Uterus (tissue), 4 donors: ENCODE data around the gene MYO1A. TPM values are rescaled to one million over a fixed set of nuclear protein-coding genes. Genes with fewer than 3 reads are reported as not detected.
"Not testable (repeated sequence)": the region's sequence is repeated elsewhere in the genome, so short reads cannot be mapped to it uniquely, and the experiment has no call there.

Experiments
- DNase-seq, 2 donors: peaks; one replicate each; pipeline ENCODE4 v3.0.0-alpha.2; 2019 to 2020
- H3K27ac ChIP-seq, 2 donors: fragments of 200-600 bp; sonication (generic); 1 replicate in 1 of 2; 2 replicates in 1 of 2; pipeline ENCODE4 v1.5.1; 2016 to 2018
- H3K27me3 ChIP-seq, 2 donors: fragments of 200-600 bp; sonication (generic); one replicate each; pipeline ENCODE4 v1.5.1; 2018 to 2019; ENCODE audit warnings: control low read depth in 1 of 2
- H3K36me3 ChIP-seq, 2 donors: fragments of 200-600 bp; sonication (generic); one replicate each; pipeline ENCODE4 v1.5.1; 2019; ENCODE audit warnings: control low read depth in 1 of 2
- H3K4me1 ChIP-seq, 2 donors: fragments of 200-600 bp; sonication (generic); one replicate each; pipeline ENCODE4 v1.5.1; 2018 to 2019; ENCODE audit warnings: control low read depth in 1 of 2
- H3K4me3 ChIP-seq, 2 donors: fragments of 200-600 bp; sonication (generic); 1 replicate in 1 of 2; 2 replicates in 1 of 2; pipeline ENCODE4 v1.5.1; 2018 to 2019; ENCODE audit warnings: mild to moderate bottlenecking in 1 of 2
- H3K9me3 ChIP-seq, 2 donors: fragments of 200-600 bp; sonication (generic); one replicate each; pipeline ENCODE4 v1.5.1; 2019; ENCODE audit warnings: control low read depth in 1 of 2
- CTCF ChIP-seq, 4 experiments: fragments of 200-600 bp in 2 of 4; fragments of 450-650 bp in 2 of 4; sonication (generic) in 2 of 4; IDR thresholded peaks; one replicate each; pipeline ENCODE4 v1.5.1; 2016 to 2019; ENCODE audit warnings: antibody characterized with exemption in 4 of 4, mild to moderate bottlenecking in 2 of 4, moderate library complexity in 1 of 4
- POLR2A ChIP-seq, 2 donors: fragments of 450-650 bp; IDR thresholded peaks; one replicate each; pipeline ENCODE4 v1.6.1; 2016; ENCODE audit warnings: antibody characterized with exemption in 2 of 2, mild to moderate bottlenecking in 1 of 2, moderate library complexity in 1 of 2
- intact Hi-C: fragments of 100-400 bp; cut with DNase I; formaldehyde crosslinking; loops from one replicate; pipeline ENCODE4 v1.15.1; 2023; ENCODE audit warnings: low total_unique reads
- total RNA-seq, 4 donors: library from RNA; depleted of rRNA in 3 of 4; stranded (reverse); fragments of >200 nt in 3 of 4; gene quantifications; one replicate each; pipeline versions ENCODE4 v1.1.0 to v1.2.4, GENCODE V29; 2014 to 2023
- donor health status: DM: yes; HTN: yes; CAD: no.

The MYO1A gene
- total RNA-seq, 4 donors from 2014 or later, result 0.59 to 1.3 TPM; not detected in 2

DNA sequence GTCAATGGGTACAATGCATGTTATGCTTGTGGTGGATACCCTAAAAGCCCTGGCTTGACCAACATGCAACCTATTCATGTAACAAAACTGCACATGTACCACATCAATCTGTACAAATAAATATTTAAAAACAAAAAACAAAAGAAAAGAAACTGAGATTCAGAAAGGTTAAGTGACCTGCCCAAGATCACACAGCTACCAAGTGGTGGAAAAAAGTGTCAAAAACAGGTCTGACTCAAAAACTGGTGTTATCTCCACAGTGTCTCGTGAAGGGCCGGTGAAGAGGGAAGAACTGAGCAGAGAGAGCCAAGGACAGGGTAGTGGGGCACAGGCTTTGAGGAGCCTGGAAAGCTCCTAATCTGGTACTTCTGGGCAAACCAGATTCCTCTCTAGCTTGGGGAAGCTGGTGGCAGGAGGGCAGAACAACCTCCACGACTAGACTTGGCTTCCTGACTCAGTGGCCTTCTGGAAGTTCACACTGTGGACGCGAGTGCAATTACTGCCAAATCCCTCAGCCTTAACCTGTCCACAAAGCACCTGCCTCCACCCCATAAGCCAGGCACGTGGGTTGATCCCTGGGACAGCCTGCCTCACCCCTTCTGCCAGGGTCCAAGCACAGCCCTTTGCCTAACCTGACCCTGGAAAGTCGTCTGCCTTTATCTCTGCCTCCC lies 59.1 kb downstream of the MYO1A start:
- intact Hi-C loops, result no loop called here
- H3K27me3 ChIP-seq, result no peaks in the 10 kb centered on the region
- no peak for DNase-seq
- no peaks in the 10 kb centered on the region for H3K9me3 ChIP-seq
- H3K4me3 ChIP-seq, result no peak overlapping the region
- no peaks in the 10 kb centered on the region for H3K36me3 ChIP-seq
- TF ChIP-seq CTCF (IDR thresholded peaks at IDR 0.05) (no peak), POLR2A (IDR thresholded peaks at IDR 0.05) (no peak)
- peak overlapping the region in 1 of 2 donors; percentile 45 for H3K27ac ChIP-seq
- H3K4me1 ChIP-seq, result peaks cover 0 to 5% of the 10 kb centered on the region in 2 donors

DNA sequence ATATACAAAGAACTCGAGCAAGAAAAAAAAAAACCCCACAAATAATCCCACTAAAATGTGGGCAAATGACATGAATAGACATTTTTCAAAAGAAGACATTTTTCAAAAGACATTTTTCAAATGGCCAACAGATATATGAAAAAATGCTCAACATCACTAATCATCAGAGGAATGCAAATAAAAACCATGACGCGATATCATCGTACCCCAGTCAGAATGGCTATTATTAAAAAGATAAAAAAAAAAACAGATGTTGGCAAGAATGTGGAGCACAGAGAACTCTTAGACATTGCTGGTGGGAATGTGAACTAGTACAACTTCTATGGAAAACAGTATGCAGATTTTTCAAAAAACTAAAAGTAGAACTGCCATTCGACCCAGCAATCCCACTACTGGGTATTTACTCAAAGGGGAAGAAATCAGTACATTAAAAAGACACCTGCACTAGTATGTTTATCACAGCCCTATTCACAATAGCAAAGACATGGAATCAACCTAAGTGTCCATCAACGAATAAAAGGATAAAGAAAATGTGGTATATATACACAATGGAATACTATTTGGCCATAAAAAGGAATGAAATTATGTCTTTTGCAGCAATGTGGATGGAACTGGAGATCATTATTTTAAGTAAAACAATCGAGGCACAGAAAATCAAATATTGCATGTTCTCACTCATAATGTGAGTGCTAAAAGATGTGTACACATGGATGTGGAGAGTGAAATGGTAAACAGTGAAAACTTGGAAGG lies 59.9 kb downstream of the MYO1A start:
- Histone ChIP-seq H3K27me3 (no peaks in the 10 kb centered on the region), H3K27ac (no peak overlapping the region), H3K4me1 (peaks cover 0 to 5% of the 10 kb centered on the region in 2 donors), H3K36me3 (no peaks in the 10 kb centered on the region), H3K9me3 (no peaks in the 10 kb centered on the region), H3K4me3 (no peak overlapping the region)
- intact Hi-C loops, result no loop called here
- TF ChIP-seq CTCF (IDR thresholded peaks at IDR 0.05) (no peak), POLR2A (IDR thresholded peaks at IDR 0.05) (no peak)
- no peak for DNase-seq

- no peak overlapping the region for H3K27ac ChIP-seq
- H3K36me3 ChIP-seq, result no peaks in the 10 kb centered on the region
- H3K9me3 ChIP-seq, result no peaks in the 10 kb centered on the region
- intact Hi-C loops, result no loop called here
- H3K4me3 ChIP-seq, result no peak overlapping the region
- no peak for DNase-seq
- H3K4me1 ChIP-seq, result peaks cover 0 to 5% of the 10 kb centered on the region in 2 donors
- H3K27me3 ChIP-seq, result no peaks in the 10 kb centered on the region
- TF ChIP-seq POLR2A (IDR thresholded peaks at IDR 0.05) (no peak), CTCF (IDR thresholded peaks at IDR 0.05) (no peak)
Measured at GRCh38 chr12:56988207-56988739, 61.7 kb downstream of the MYO1A start.

- intact Hi-C loops, result no loop called here
- Histone ChIP-seq H3K4me1 (peaks cover 0 to 5% of the 10 kb centered on the region in 2 donors), H3K27ac (no peak overlapping the region), H3K9me3 (no peaks in the 10 kb centered on the region), H3K4me3 (no peak overlapping the region), H3K36me3 (no peaks in the 10 kb centered on the region), H3K27me3 (no peaks in the 10 kb centered on the region)
- TF ChIP-seq POLR2A (IDR thresholded peaks at IDR 0.05) (no peak), CTCF (IDR thresholded peaks at IDR 0.05) (peak; percentile 83 to 89 (median 88))
- DNase-seq, result peak; percentile 73 to 76
Measured at GRCh38 chr12:56987551-56988053, 62.3 kb downstream of the MYO1A start.

- intact Hi-C loops, result no loop called here
- DNase-seq, result no peak
Measured at GRCh38 chr12:56987011-56987410, 62.9 kb downstream of the MYO1A start.

DNA sequence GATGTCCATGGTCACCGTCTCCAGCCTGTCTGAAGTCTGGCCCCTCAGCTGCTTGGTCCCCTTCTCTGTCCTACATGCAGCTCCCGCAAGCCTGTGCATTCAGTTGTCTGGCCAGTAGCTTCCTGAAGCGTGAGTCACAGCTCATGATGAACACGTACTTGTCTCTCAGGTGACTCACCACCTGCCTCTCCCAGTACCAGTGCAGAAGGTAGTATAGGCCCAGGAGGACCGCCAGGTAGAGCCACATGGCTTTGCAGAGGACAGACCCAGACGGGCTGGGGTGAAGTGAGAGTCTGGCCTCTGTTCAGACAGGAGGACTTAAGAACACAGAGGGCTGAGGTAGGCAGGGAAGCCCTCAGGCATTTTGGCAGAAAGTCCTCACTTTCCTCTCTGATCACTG lies 64.2 kb downstream of the MYO1A start:
- H3K4me1 ChIP-seq, H3K36me3 ChIP-seq, H3K27me3 ChIP-seq, H3K27ac ChIP-seq, intact Hi-C loops, DNase-seq, H3K9me3 ChIP-seq, H3K4me3 ChIP-seq: not testable (repeated sequence)

More at GRCh38 chr12:56987011-56987410, 62.9 kb downstream of the MYO1A start:
- Histone ChIP-seq H3K4me3 (no peak overlapping the region), H3K9me3 (no peaks in the 10 kb centered on the region), H3K36me3 (no peaks in the 10 kb centered on the region), H3K27ac (no peak overlapping the region), H3K4me1 (peaks cover 0 to 5% of the 10 kb centered on the region in 2 donors), H3K27me3 (no peaks in the 10 kb centered on the region)
- TF ChIP-seq CTCF (IDR thresholded peaks at IDR 0.05), result no peak
- no peak for TF ChIP-seq POLR2A (IDR thresholded peaks at IDR 0.05)
